Measurements from ENCODE around the gene MUCL1. TPM values are rescaled to one million over a fixed set of nuclear protein-coding genes. Genes with fewer than 3 reads are reported as not detected.

The MUCL1 gene
- total and polyA plus RNA-seq, 10 of the 15 experiments (the other 5 are each of a cell fraction or from before 2014, with no cell fraction given), result not detected

DNA sequence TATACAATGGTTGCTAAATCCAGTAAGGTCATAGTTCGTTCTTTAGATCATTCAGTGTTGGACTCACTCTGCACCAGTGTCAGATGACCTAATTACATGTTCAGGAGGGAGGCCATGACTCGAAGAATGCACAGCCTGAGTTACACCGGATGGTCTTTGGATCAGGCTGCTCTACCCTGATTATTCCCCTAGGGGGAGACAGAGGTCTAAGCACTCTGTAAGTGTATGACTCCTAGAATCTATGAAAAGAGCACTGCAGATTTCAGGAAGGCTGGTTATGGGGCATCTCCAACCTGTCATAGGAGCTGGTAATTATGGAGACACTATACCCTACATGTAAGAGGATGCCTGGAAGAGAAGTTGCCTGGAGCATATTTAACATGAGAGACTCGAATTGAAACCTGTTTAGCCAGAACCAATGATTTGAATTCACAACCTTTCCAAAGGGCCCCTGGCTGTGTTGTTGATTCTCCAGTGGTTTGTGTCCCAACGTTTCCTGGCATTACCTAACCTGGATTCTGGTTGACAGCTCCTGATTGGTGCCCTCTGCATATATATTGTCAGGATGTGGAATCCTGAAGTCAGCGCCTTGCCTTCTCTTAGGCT lies at the start of gene MUCL1 (continued):
- TF ChIP-seq, protein P1, sequence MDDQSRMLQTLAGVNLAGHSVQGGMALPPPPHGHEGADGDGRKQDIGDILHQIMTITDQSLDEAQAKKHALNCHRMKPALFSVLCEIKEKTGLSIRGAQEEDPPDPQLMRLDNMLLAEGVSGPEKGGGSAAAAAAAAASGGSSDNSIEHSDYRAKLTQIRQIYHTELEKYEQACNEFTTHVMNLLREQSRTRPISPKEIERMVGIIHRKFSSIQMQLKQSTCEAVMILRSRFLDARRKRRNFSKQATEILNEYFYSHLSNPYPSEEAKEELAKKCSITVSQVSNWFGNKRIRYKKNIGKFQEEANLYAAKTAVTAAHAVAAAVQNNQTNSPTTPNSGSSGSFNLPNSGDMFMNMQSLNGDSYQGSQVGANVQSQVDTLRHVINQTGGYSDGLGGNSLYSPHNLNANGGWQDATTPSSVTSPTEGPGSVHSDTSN (IDR thresholded peaks at IDR 0.05; ENCODE audit: insufficient replicate concordance, low read depth, low read length), result no peak
- no peak for TF ChIP-seq ATF7 (IDR thresholded peaks at IDR 0.05; ENCODE audit: low read depth)
- TF ChIP-seq ZNF274 (IDR thresholded peaks at IDR 0.05; ENCODE audit: insufficient read depth, insufficient read length), result no peak

DNA sequence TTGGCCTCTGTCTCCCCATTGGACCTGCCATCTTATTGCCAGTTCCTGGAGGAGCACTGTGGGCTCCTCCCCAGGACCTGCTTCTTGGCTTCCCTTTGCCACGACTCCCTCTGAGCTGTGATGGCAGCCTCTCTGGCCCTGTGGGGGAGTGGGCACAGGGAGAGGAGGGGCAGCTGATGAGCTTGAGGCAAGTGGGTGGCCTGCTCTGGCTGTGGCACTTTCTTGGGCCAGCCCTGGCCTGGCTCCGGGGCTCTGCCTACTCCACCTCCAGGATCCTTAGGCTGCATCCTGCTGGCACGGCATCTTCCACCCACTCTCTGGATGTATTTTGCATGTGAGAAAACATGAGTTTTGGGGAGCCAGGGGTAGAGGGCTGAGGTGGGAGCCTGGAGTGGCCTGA lies 32.6 kb upstream of the MUCL1 start:
- Histone ChIP-seq H3K4me1 (ENCODE audit: control insufficient read depth, insufficient read depth, low read length) (no peaks in the 10 kb centered on the region), H3K4me2 (ENCODE audit: control insufficient read depth, insufficient read depth) (no peak overlapping the region), H3K9me3 (replicated peaks; ENCODE audit: control insufficient read depth, insufficient read depth, low read length) (no peaks in the 10 kb centered on the region), H3K9ac (ENCODE audit: control insufficient read depth, insufficient read depth, low read length) (no peak overlapping the region), H3K27ac (ENCODE audit: control insufficient read depth, insufficient read depth) (no peak overlapping the region), H3K79me2 (ENCODE audit: control insufficient read depth, insufficient read depth, low read length) (no peaks in the 10 kb centered on the region), H4K20me1 (ENCODE audit: control insufficient read depth, insufficient read depth) (no peaks in the 10 kb centered on the region), H2AFZ (ENCODE audit: control insufficient read depth, low read depth, low read length) (no peak overlapping the region), H3K27me3 (replicated peaks in 1 of 2; ENCODE audit: control insufficient read depth in 2 of 2, insufficient read depth in 2 of 2, low read length in 1 of 2) (no peaks in the 10 kb centered on the region), H3K36me3 (ENCODE audit: control insufficient read depth in 2 of 2, insufficient read depth in 2 of 2, low read length in 1 of 2) (no peaks in the 10 kb centered on the region), H3K4me3 (no peak overlapping the region)
- ChIA-PET RAD21 (ENCODE audit: unreplicated experiment) (no interaction called here), CTCF (interaction anchor here (1.2 kb wide), 1 partner anchor 171 kb away, joined by 3 read pairs; no protein-coding TSS in a partner anchor), POLR2A (no interaction called here), SMC1A (ENCODE audit: uncharacterized antibody, unreplicated experiment) (no interaction called here)
- TF ChIP-seq BMI1 (IDR thresholded peaks at IDR 0.05; ENCODE audit: borderline replicate concordance) (no peak), NFXL1 (IDR thresholded peaks at IDR 0.05; ENCODE audit: borderline replicate concordance) (no peak), YBX1 (IDR thresholded peaks at IDR 0.05) (no peak), NFIC (IDR thresholded peaks at IDR 0.05; ENCODE audit: low read depth, low read length) (no peak), GATAD2B (conservative IDR thresholded peaks at IDR 0.05; ENCODE audit: low read depth) (no peak), IKZF2 (IDR thresholded peaks at IDR 0.05) (no peak), RBBP5 (conservative IDR thresholded peaks at IDR 0.05) (no peak), CBFB (IDR thresholded peaks at IDR 0.05; ENCODE audit: low read depth) (no peak), STAT1 (conservative IDR thresholded peaks at IDR 0.05) (no peak)
- TF ChIP-seq, protein P2, sequence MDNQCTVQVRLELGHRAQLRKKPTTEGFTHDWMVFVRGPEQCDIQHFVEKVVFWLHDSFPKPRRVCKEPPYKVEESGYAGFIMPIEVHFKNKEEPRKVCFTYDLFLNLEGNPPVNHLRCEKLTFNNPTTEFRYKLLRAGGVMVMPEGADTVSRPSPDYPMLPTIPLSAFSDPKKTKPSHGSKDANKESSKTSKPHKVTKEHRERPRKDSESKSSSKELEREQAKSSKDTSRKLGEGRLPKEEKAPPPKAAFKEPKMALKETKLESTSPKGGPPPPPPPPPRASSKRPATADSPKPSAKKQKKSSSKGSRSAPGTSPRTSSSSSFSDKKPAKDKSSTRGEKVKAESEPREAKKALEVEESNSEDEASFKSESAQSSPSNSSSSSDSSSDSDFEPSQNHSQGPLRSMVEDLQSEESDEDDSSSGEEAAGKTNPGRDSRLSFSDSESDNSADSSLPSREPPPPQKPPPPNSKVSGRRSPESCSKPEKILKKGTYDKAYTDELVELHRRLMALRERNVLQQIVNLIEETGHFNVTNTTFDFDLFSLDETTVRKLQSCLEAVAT (IDR thresholded peaks at IDR 0.05), result no peak
- in situ Hi-C loops (cut with MboI) (no loop called here), intact Hi-C loops (cut with micrococcal nuclease; ENCODE audit: unreplicated experiment) (no loop called here)
- ATAC-seq (no peak), DNase-seq (ENCODE audit: low read depth, low spot score) (no peak), FAIRE-seq (no peak)
- BruUV-seq (replicated peaks), result no TSS peak
- WGBS (ENCODE audit: insufficient coverage, insufficient replicate concordance, low lambda C conversion rate, missing lambda C conversion rate), result 58% methylated on average over 3 of the region's 3 CpGs
